K562 (cell line): ENCODE results near the gene HNRNPM. TPM values are rescaled to one million over a fixed set of nuclear protein-coding genes. Genes with fewer than 3 reads are reported as not detected.

Experiments used
- ATAC-seq: fragments of 200-7000 bp; cut with Tn5 transposase; 3 replicates; pipeline ENCODE4 v1.9.1; 2020; ENCODE audit warnings: moderate library complexity
- BruUV-seq: library from RNA; stranded (reverse); fragments of 400-500 nt; replicated peaks from 2 replicates; lab custom pipeline; 2021; lab: Mats Ljungman, UMichigan
- CTCF ChIA-PET: fragments of 300-600 bp; formaldehyde crosslinking; extraction: SDS; loops from one replicate; lab custom pipeline; 2021; ENCODE audit warnings: low intra/inter-chr PET ratio; lab: Yijun Ruan, JAX
- POLR2A ChIA-PET: fragments of 300-600, 350-650 bp; sonication (Branson Sonifier 250); formaldehyde crosslinking; extraction: SDS; loops from one replicate; lab custom pipeline; 2021; ENCODE audit warnings: antibody characterized with exemption, inconsistent platforms; lab: Yijun Ruan, JAX
- DNase-seq, 4 experiments: peaks; one replicate each; pipeline versions ENCODE4 v3.0.0 to v3.0.0-alpha.2; 2011 to 2018; ENCODE audit warnings: low spot score in 3 of 4, mixed read lengths in 3 of 4; ENCODE audit errors: extremely low read depth in 1 of 4
- FAIRE-seq: peaks from 2 replicates; lab custom pipeline; 2011; peaks lifted over from hg19 to GRCh38; lab: Jason Lieb, UNC
- H2AFZ ChIP-seq: 2 replicates; pipeline ENCODE4 v1.6.0; 2011; ENCODE audit warnings: low read depth, low read length, control low read depth, inconsistent platforms
- H3K27ac ChIP-seq: fragments of 200-600 bp; 3 replicates; pipeline ENCODE4 v1.8.0; 2011; ENCODE audit warnings: low read depth, mild to moderate bottlenecking, control low read depth, inconsistent platforms, low read length, moderate library complexity, mixed read lengths; ENCODE audit errors: extremely low read depth
- H3K27me3 ChIP-seq, 2 experiments: fragments of 300-600 bp in 1 of 2; 2 replicates in 1 of 2; 3 replicates in 1 of 2; pipeline versions ENCODE4 v1.6.0 to v1.8.0; 2011; ENCODE audit warnings: inconsistent platforms in 2 of 2, low read length in 2 of 2, mild to moderate bottlenecking in 1 of 2, mixed read lengths in 1 of 2, moderate library complexity in 1 of 2; ENCODE audit not compliant: control insufficient read depth in 2 of 2, insufficient read depth in 2 of 2
- H3K36me3 ChIP-seq: fragments of 300-600 bp; 3 replicates; pipeline ENCODE4 v1.8.0; 2011; ENCODE audit warnings: mild to moderate bottlenecking, low read length, inconsistent platforms; ENCODE audit not compliant: control insufficient read depth, insufficient read depth
- H3K4me1 ChIP-seq, 2 experiments: fragments of 200-600 bp in 1 of 2; replicated peaks in 1 of 2; 2 replicates in 1 of 2; 3 replicates in 1 of 2; pipeline versions ENCODE4 v1.5.1 to v1.8.0; 2011; ENCODE audit warnings: inconsistent platforms in 2 of 2, low read length in 2 of 2, mild to moderate bottlenecking in 1 of 2, mixed read lengths in 1 of 2, moderate library complexity in 1 of 2; ENCODE audit not compliant: control insufficient read depth in 2 of 2, insufficient read depth in 2 of 2
- H3K4me2 ChIP-seq: 2 replicates; pipeline ENCODE4 v1.6.1; 2011; ENCODE audit warnings: low read length, control low read depth, inconsistent platforms, mixed read lengths; ENCODE audit not compliant: insufficient read depth
- H3K4me3 ChIP-seq: fragments of 200-600 bp; sonication (generic), shearing (Covaris generic); 2 replicates; pipeline ENCODE4 v1.5.1; 2016; ENCODE audit warnings: control low read depth, inconsistent platforms
- H3K79me2 ChIP-seq: fragments of 200-600 bp; 3 replicates; pipeline ENCODE4 v1.8.0; 2011; ENCODE audit warnings: low read length, inconsistent platforms; ENCODE audit not compliant: control insufficient read depth, insufficient read depth
- H3K9ac ChIP-seq, 2 experiments: 2 replicates each; pipeline versions ENCODE4 v1.6.0 to v1.6.1; 2011; ENCODE audit warnings: low read depth in 2 of 2, low read length in 2 of 2, control low read depth in 1 of 2, inconsistent platforms in 1 of 2, mild to moderate bottlenecking in 1 of 2, mixed read lengths in 1 of 2; ENCODE audit not compliant: insufficient read depth in 1 of 2
- H3K9me1 ChIP-seq: one replicate; pipeline ENCODE4 v1.6.0; 2011; ENCODE audit warnings: inconsistent platforms, mild to moderate bottlenecking, low read length, moderate library complexity; ENCODE audit not compliant: control insufficient read depth, insufficient read depth
- H3K9me3 ChIP-seq: replicated peaks from 2 replicates; pipeline ENCODE4 v1.5.1; 2011; ENCODE audit warnings: low read depth, low read length, inconsistent platforms; ENCODE audit not compliant: control insufficient read depth, insufficient read depth
- H4K20me1 ChIP-seq: replicated peaks from 2 replicates; pipeline ENCODE4 v1.6.1; 2011; ENCODE audit warnings: low read length, inconsistent platforms, mixed read lengths; ENCODE audit not compliant: control insufficient read depth, insufficient read depth
- BRCA1 ChIP-seq, 2 experiments: fragments of 450-650 bp in 1 of 2; sonication (generic) in 1 of 2; formaldehyde crosslinking in 1 of 2; IDR thresholded peaks; 2 replicates each; pipeline versions ENCODE4 v1.5.0 to v1.6.1; 2017 to 2020; ENCODE audit warnings: mild to moderate bottlenecking in 1 of 2, missing genetic modification reagents in 1 of 2
- CTCF ChIP-seq, 3 experiments: IDR thresholded peaks in 2 of 3; conservative IDR thresholded peaks in 1 of 3; 2 replicates each; pipeline ENCODE4 v1.5.1; 2011 to 2012; ENCODE audit warnings: low read length in 3 of 3, mild to moderate bottlenecking in 3 of 3, control low read depth in 2 of 3, improper control_type of control experiment in 1 of 3, inconsistent platforms in 1 of 3, low read depth in 1 of 3, mixed read lengths in 1 of 3, moderate library complexity in 1 of 3; ENCODE audit not compliant: insufficient read depth in 2 of 3
- HDAC6 ChIP-seq: IDR thresholded peaks from 2 replicates; pipeline ENCODE4 v1.6.1; 2012; ENCODE audit warnings: low read depth, mild to moderate bottlenecking, control low read depth, inconsistent platforms, low read length, moderate library complexity
- RAD21 ChIP-seq, 2 experiments: fragments of 250-450 bp in 1 of 2; fragments of 450-650 bp in 1 of 2; sonication (Bioruptor Pico) in 1 of 2; formaldehyde crosslinking in 1 of 2; IDR thresholded peaks in 1 of 2; conservative IDR thresholded peaks in 1 of 2; 2 replicates each; pipeline versions ENCODE4 v1.4.0 to v1.8.0; 2020 to 2022; ENCODE audit warnings: mild to moderate bottlenecking in 2 of 2, moderate library complexity in 1 of 2
- TBP ChIP-seq: optimal IDR thresholded peaks from 2 replicates; pipeline ENCODE3; 2011; ENCODE audit warnings: low read depth, low read length, improper control_type of control experiment
- WGBS: fragments of 100-300 bp; shearing (Covaris generic); methylation state at CpG from one replicate; pipeline ENCODE4 v1.1.6; 2016; ENCODE audit warnings: low coverage, mixed read lengths; ENCODE audit not compliant: insufficient coverage; ENCODE audit errors: missing lambda C conversion rate; 5-methylcytosine and 5-hydroxymethylcytosine counted together
- in situ Hi-C: fragments of 300-500 bp; cut with MboI; formaldehyde crosslinking; loops from 4 replicates; pipeline ENCODE4 v1.15.0; 2018; ENCODE audit warnings: inconsistent platforms, mixed read lengths
- intact Hi-C: fragments of 100-400 bp; cut with micrococcal nuclease; formaldehyde crosslinking; loops from 2 replicates; pipeline ENCODE4 v1.14.2; 2022
- polyA plus RNA-seq, 8 experiments: library from polyadenylated mRNA; depleted of rRNA in 4 of 8; stranded (reverse) in 5 of 8; unstranded in 3 of 8; fragments of >200 nt; fragmentation: Nextera tagmentation in 2 of 8; fragmentation: Illumina TruSeq in 1 of 8; extraction: Ambion mirVana in 2 of 8; extraction: Trizol in 1 of 8; gene quantifications; 2 replicates each; pipeline versions ENCODE4 v1.2.1 to v1.2.3, GENCODE V29; 2011 to 2014; ENCODE audit warnings: inconsistent platforms in 1 of 8, missing spikeins in 1 of 8
- total RNA-seq, 7 experiments: library from RNA; depleted of rRNA in 6 of 7; stranded (reverse); fragments of >200 nt in 6 of 7; fragmentation: Illumina TruSeq in 2 of 7; extraction: Trizol in 2 of 7; gene quantifications; 2 replicates each; pipeline versions ENCODE4 v1.2.1 to v1.2.3, GENCODE V29; 2011 to 2021; ENCODE audit warnings: low replicate concordance in 1 of 7

HNRNPM gene
- total and polyA plus RNA-seq, 9 of the 15 experiments (the other 6 are each of a cell fraction or from before 2014, with no cell fraction given) = 11.1 to 340 (median 195) TPM

DNA sequence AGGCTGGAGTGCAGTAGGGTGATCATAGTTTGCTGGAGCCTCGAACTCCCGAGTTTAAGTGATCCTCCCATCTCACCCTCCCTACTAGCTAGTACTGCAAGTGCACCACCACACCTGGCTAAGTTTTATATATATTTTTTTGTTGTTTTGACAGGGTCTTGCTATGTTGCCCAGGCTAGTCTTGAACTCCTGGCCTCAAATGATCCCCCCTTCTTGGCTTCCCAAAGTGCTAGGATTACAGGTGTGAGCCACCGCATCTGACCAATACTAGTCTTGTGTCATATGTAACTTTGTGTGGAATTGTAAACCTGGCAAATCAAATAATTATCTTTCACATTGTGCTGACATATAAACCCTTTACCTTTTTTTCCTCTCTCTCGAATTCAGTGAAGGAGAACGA, 10.2 kb downstream of the HNRNPM start:
- no peak overlapping the region for H2AFZ ChIP-seq
- H3K9me3 ChIP-seq = no peaks in the 10 kb centered on the region
- WGBS = 91% methylated on average over 5 of the region's 5 CpGs
- peaks cover 84% of the 10 kb centered on the region for H4K20me1 ChIP-seq
- peaks cover 4 to 14% of the 10 kb centered on the region in 2 experiments; a peak in 3 of 5 replicates for H3K4me1 ChIP-seq
- intact Hi-C loops (no loop called here), in situ Hi-C loops (no loop called here)
- H3K27me3 ChIP-seq = no peaks in the 10 kb centered on the region
- no peak overlapping the region for H3K4me3 ChIP-seq
- ATAC-seq = no peak
- ChIA-PET CTCF (no interaction called here), POLR2A (interaction anchor here (1.5 kb wide), 1 partner anchor 37 kb away, joined by 4 read pairs; no protein-coding TSS in a partner anchor)
- H3K9me1 ChIP-seq = peaks cover 8% of the 10 kb centered on the region
- no TSS peak for BruUV-seq
- no peak overlapping the region for H3K27ac ChIP-seq
- no peak for FAIRE-seq
- peaks cover 94% of the 10 kb centered on the region for H3K36me3 ChIP-seq
- H3K4me2 ChIP-seq = no peak overlapping the region
- peaks cover 100% of the 10 kb centered on the region for H3K79me2 ChIP-seq
- TF ChIP-seq TBP = no peak
- DNase-seq = no peak
- no peak overlapping the region for H3K9ac ChIP-seq

DNA sequence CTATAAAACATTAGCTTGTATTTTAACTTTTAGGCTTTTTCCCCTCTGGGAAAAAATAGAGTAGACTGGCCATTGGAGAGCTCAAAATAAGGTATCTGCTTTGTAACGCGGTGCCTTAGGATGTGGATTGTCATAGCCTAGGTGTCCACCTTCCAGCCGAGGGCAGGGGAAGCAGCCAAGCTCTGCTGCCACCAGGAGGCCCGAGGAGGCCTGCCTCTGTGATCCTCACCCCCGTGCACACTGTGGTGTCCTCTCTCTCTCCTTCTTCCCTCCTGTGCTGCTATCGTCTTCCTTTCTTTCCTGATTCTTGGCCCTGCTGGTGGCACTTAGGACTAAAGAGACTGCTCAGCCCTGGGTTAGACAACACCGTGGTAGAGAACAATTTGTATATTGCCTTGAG, 11.3 kb downstream of the HNRNPM start:
- H3K27ac ChIP-seq = no peak overlapping the region
- H3K9ac ChIP-seq = no peak overlapping the region
- ChIA-PET CTCF (interaction anchor here (0.8 kb wide), 1 partner anchor 124 kb away, joined by 5 read pairs; no protein-coding TSS in a partner anchor), POLR2A (interaction anchor here (0.8 to 3.5 kb wide), 6 partner anchors 8 to 196 kb away, joined by 3 to 31 read pairs (median 4); partner anchors contain the start of gene HNRNPM)
- H3K9me3 ChIP-seq = no peaks in the 10 kb centered on the region
- no TSS peak for BruUV-seq
- H3K79me2 ChIP-seq = peaks cover 100% of the 10 kb centered on the region
- peaks cover 100% of the 10 kb centered on the region for H3K36me3 ChIP-seq
- intact Hi-C loops = no loop called here
- in situ Hi-C loops = no loop called here
- FAIRE-seq (no peak), DNase-seq (peak in 1 of 4 experiments; percentile 24), ATAC-seq (peak; percentile 77)
- H2AFZ ChIP-seq = no peak overlapping the region
- peaks cover 86% of the 10 kb centered on the region for H4K20me1 ChIP-seq
- H3K4me2 ChIP-seq = no peak overlapping the region
- H3K27me3 ChIP-seq = no peaks in the 10 kb centered on the region
- no peak overlapping the region for H3K4me3 ChIP-seq
- WGBS = 72% methylated on average over 7 of the region's 7 CpGs
- peaks cover 5% of the 10 kb centered on the region for H3K9me1 ChIP-seq
- peaks cover 4 to 12% of the 10 kb centered on the region in 2 experiments; a peak in 3 of 5 replicates for H3K4me1 ChIP-seq
- TF ChIP-seq HDAC6 (no peak), BRCA1 (IDR thresholded peaks at IDR 0.05) (no peak), BRCA1 (CRISPR knock-in tag; IDR thresholded peaks at IDR 0.05) (no peak), RAD21 (CRISPR knock-in tag; conservative IDR thresholded peaks at IDR 0.05 in 1 of 2, IDR thresholded peaks at IDR 0.05 in 1 of 2) (peak in 1 of 2 experiments; percentile 35; a peak in 2 of 4 replicates), CTCF (IDR thresholded peaks at IDR 0.05 in 2 of 3, conservative IDR thresholded peaks at IDR 0.05 in 1 of 3; ENCODE audit: insufficient read depth in 2 of 3, low read depth in 1 of 3, low read length in 3 of 3) (peak; percentile 23 to 52 (median 36); a peak in 4 of 6 replicates)
